Hematopoietic multipotent progenitor cell (in vitro differentiated cells): Measurements from ENCODE around the gene SLC35A3. TPM values are rescaled to one million over a fixed set of nuclear protein-coding genes. Genes with fewer than 3 reads are reported as not detected.
A peak's percentile ranks its signal among the peaks of the same experiment; 100 is the strongest.
"Not testable (repeated sequence)": the region's sequence is repeated elsewhere in the genome, so short reads cannot be mapped to it uniquely, and the experiment has no call there.

Source experiments
- DNase-seq, 3 donors: peaks; one replicate each; pipeline ENCODE4 v3.0.0-alpha.2; 2011 to 2015; ENCODE audit warnings: low read depth in 2 of 3, low spot score in 2 of 3
- total RNA-seq: library from RNA; depleted of rRNA; stranded (reverse); fragments of >200 nt; gene quantifications from one replicate; pipeline ENCODE4 v1.2.3, GENCODE V29; 2012

The SLC35A3 gene
- total RNA-seq, 1 donor: 16.2 TPM

GRCh38 chr1:100028765-100029164 is 59.0 kb downstream of the SLC35A3 start:
- no peak for DNase-seq

- DNase-seq: peak in 2 of 3 donors; percentile 37 to 69
These were observed 64.7 kb downstream of the SLC35A3 start for GRCh38 chr1:100034470-100034869.

- DNase-seq: no peak
These were observed 65.4 kb downstream of the SLC35A3 start for GRCh38 chr1:100035214-100035613.

GRCh38 chr1:100036718-100037655 is 67.2 kb downstream of the SLC35A3 start:
- DNase-seq: peak in 1 of 3 donors; percentile 10

DNA sequence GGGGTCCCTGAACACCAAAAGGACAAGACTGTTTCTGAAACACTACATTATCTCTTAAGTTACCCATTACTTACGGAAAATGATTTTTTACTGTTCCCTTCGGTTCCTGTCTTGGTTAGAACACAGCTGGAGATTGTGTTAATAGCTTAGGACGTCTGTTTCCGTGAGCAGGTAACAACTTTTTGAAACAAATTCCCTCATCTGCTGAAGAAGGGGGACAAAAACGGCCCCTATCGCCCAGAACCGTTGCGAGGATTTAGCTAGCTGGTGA is 67.8 kb downstream of the SLC35A3 start:
- DNase-seq: no peak

DNA sequence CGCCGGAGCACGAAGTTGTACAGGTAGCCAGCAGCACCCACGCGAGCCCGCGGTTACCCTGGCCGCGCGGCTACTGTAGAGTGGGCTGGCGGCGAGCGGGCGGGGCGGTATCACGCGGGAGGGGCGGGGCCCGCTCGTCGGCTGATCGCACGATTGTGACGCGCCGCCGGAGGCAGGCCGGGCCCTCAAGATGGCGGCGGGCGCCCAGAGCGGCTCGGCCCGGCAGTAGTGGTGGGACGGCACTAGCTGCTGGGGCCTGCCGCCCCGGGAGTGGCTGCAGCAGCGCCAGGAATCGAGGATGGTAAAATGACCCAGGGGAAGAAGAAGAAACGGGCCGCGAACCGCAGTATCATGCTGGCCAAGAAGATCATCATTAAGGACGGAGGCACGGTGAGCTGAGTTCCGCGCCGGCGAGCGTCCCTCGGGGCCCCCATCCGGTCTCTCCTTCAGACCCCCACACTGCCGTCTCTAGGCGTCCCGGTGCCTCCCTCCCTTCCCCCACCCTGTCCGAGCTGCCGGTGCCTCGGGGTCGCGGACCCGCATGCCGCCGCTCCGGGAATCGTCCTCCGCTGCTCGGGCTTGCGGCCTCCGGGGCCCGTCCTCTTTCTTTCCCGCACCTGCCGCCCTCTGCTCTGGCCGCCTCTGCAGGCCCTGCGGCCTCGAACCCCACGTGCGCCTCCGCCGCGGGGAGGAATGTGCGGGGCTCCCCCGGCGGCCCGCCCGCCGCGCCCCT is 68.3 kb downstream of the SLC35A3 start:
- peak; percentile 77 to 88 (median 86) for DNase-seq

- peak; percentile 57 to 67 (median 62) for DNase-seq
These were observed 69.0 kb downstream of the SLC35A3 start for GRCh38 chr1:100038660-100039287.

- no peak for DNase-seq
These were observed 69.8 kb downstream of the SLC35A3 start for GRCh38 chr1:100039591-100039990.

- no peak for DNase-seq
These were observed 75.4 kb downstream of the SLC35A3 start for GRCh38 chr1:100045206-100045605.

GRCh38 chr1:100047235-100047708 is 77.5 kb downstream of the SLC35A3 start:
- DNase-seq: not testable (repeated sequence)

DNA sequence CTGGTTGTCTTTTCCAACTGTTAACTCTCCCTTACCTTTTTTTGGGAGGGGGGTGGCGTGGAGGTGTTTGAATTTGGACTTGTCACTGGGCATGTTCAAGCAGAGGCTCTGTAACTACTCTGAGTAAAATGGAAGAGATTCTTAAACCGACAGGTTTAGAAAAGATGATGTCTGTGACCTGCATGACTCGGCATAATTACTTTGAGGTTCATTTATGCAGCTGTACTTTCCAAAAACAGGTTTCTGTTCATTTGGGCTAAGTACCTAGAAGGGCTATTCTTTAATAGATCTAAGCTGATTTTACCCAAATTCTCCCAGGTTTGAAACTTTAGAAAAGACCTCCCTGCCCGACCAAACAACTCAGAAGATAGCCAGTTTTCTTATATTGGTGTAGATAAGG is 80.3 kb downstream of the SLC35A3 start:
- DNase-seq: peak in 1 of 3 donors; percentile 53

- no peak for DNase-seq
These were observed 81.6 kb downstream of the SLC35A3 start for GRCh38 chr1:100051401-100051800.

- DNase-seq: no peak
These were observed 82.1 kb downstream of the SLC35A3 start for GRCh38 chr1:100051893-100052292.

DNA sequence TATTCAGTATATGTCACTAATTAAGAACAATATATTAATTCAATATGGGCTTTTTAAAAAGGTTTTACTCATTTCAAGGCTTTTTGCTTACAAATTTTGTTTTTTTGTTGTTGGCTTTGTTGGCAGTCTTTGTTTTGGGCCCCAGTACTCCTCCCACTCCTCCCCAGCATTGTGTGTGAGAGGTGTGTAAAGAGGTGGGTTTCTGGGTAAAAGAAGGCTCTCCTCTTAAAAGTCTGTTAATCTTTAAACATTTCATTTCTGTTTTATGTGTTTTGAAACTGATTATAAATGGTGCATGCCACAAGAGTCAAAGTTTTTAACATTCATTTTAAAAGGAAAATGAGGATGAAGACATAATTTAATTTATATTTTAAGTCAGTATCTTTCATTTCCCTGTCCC is 83.3 kb downstream of the SLC35A3 start:
- no peak for DNase-seq

DNA sequence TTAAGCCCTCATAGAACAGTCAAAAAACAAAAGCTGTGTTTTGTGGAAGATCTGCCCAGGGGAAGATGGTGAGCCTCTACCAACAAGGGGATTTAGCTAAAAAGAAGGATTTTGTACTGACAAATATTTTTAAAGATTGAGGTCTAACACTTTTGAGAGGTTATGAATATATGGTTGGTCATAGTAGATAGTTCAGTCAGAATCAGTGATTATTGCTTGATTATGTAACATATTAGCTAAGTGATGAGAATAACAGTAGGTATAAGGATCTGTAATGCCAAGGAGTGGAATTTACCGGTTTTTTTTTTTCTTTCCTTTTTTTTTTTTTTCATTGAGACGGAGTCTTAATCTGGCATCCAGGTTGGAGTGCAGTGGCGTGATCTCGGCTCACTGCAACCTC is 83.9 kb downstream of the SLC35A3 start:
- DNase-seq: no peak

DNA sequence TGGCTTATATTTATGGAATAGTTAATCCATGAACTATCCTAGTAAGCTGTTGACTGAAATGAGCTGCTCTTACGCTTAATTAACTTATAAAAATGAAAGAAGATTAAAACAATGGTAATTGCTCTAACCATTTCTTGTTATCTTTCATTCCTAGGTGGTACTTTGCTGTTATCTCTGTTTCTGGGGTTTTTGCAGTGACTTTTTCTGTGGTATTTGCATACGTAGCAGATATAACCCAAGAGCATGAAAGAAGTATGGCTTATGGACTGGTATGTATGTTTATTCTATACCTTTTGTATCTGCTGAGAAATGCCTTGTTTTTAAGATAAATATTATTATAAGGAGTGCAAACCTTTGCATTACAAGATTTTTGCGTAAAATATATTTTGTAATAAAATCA is 91.9 kb downstream of the SLC35A3 start:
- no peak for DNase-seq

GRCh38 chr1:100065183-100065968 is 95.6 kb downstream of the SLC35A3 start:
- DNase-seq: no peak

GRCh38 chr1:100065969-100066227 is 96.1 kb downstream of the SLC35A3 start:
- DNase-seq: no peak

DNA sequence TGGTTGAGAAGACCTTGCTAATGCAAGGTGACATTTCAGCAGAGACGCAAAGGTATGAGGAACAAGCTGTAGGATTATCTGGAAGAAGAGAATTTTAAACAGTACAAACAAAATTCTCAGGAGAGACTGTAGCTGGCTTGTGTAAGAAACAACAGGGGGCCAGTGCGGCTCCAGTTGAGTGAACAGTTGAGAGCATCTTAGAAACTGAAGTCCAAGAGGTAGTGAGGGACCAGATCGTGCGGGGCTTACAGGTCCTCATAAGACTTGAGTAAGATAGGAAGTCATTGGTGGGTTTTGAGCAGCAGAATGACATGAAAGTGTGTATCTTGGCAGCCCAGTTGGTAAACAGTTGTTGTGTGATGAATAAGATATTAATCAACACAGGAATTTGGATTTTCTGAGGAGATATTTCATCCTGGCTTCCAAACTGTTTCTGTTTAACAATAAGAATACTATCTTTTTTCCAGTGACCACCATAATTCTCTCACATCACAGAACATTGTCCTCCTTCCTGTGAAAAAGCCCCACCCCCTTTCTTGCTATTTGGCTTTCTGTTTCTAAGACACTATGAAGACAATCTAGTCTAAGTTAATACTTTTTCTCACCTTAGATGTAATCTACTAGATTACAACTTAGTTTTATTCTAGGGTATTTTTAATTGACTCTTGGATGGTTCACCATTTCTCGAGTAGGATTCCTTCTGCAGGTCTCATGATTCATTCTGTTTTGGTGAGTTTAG is 100.6 kb downstream of the SLC35A3 start:
- no peak for DNase-seq

DNA sequence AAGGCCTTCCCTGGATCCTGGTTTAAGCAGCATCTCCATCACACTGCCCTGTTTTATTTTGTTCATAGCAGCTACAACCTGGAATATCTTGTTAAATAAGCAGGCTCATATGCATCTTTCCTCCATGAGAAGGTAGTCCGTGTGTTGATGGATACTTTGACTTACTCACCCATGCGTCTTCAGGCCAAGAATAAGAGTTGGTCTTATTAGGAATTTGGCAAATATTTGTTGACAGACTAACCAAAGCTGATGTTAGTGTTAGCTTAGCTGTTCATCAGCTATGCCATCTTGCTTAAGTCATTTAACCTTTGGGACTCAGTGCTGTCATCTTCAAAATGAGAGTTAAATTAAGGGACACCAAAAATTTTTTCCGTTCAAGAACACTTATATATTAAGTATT is 103.7 kb downstream of the SLC35A3 start:
- no peak for DNase-seq
